ENCODE results near the gene TMEM30B. TPM values are rescaled to one million over a fixed set of nuclear protein-coding genes. Genes with fewer than 3 reads are reported as not detected.

TMEM30B gene
- total RNA-seq, 1 donor from 2014 or later, result 21.5 TPM

DNA sequence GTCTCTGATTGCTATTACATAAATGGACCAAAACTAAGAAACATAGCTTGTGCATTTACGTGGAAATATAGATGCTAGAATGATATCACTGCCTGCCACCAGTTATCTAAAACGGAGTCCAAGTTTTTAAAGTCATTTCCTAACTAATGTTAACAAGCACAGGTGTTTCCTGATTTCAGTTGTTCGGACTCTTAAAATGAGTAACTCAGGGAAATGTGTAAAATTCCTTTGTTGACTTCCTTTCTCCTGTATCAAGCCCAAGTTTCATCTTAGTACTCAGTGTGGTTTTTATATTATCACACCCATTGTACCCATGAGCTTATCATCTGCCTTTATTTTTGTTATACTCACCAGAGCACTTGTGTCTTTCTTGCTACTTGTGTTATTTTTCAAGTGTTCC, 27.1 kb upstream of the TMEM30B start:
- no peak for DNase-seq (ENCODE audit: low spot score in 2 of 2)
- intact Hi-C loops (cut with DNase I), result no loop called here
- Histone ChIP-seq H3K27ac (no peak overlapping the region), H3K27me3 (no peaks in the 10 kb centered on the region), H3K36me3 (no peaks in the 10 kb centered on the region), H3K4me1 (no peaks in the 10 kb centered on the region), H3K9me3 (no peaks in the 10 kb centered on the region), H3K4me3 (no peak overlapping the region)
- no peak for TF ChIP-seq CTCF (IDR thresholded peaks at IDR 0.05)

- TF ChIP-seq CTCF (IDR thresholded peaks at IDR 0.05), result no peak
- intact Hi-C loops (cut with DNase I), result no loop called here
- no peaks in the 10 kb centered on the region for H3K36me3 ChIP-seq
- H3K9me3 ChIP-seq, result no peaks in the 10 kb centered on the region
- H3K4me3 ChIP-seq, result no peak overlapping the region
- H3K27me3 ChIP-seq, result no peaks in the 10 kb centered on the region
- no peak overlapping the region for H3K27ac ChIP-seq
- no peak for DNase-seq (ENCODE audit: low spot score in 2 of 2)
- no peaks in the 10 kb centered on the region for H3K4me1 ChIP-seq
Observed at GRCh38 chr14:61304688-61305087, 23.6 kb upstream of the TMEM30B start.

- DNase-seq (ENCODE audit: low spot score in 2 of 2), result no peak
- H3K4me3 ChIP-seq, result no peak overlapping the region
- no peaks in the 10 kb centered on the region for H3K9me3 ChIP-seq
- H3K27ac ChIP-seq, result no peak overlapping the region
- H3K36me3 ChIP-seq, result no peaks in the 10 kb centered on the region
- H3K4me1 ChIP-seq, result no peaks in the 10 kb centered on the region
- TF ChIP-seq CTCF (IDR thresholded peaks at IDR 0.05), result no peak
- intact Hi-C loops (cut with DNase I), result no loop called here
- no peaks in the 10 kb centered on the region for H3K27me3 ChIP-seq
Observed at GRCh38 chr14:61300754-61301153, 19.6 kb upstream of the TMEM30B start.

DNA sequence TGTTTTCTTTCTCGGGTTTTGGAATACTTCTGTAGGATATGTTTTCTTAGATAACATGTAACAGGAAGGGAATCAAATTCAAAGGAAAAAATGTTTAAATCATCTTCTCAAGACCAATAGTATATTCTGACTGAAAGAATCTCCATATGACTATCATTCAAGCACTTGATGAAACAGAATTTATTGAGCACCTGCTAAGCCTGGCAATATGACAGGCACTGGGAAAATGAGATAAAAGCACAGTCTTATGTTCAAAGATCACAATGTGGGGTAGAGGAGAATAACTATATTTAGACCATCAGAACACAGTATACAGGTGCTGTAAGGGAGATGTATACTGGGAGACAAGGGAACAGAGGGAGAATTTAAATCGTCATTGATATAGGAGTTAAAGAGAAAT, 19.1 kb upstream of the TMEM30B start:
- no peak for TF ChIP-seq CTCF (IDR thresholded peaks at IDR 0.05)
- Histone ChIP-seq H3K36me3 (no peaks in the 10 kb centered on the region), H3K4me3 (no peak overlapping the region), H3K27ac (no peak overlapping the region), H3K4me1 (no peaks in the 10 kb centered on the region), H3K27me3 (no peaks in the 10 kb centered on the region), H3K9me3 (no peaks in the 10 kb centered on the region)
- DNase-seq (ENCODE audit: low spot score in 2 of 2), result no peak
- intact Hi-C loops (cut with DNase I), result no loop called here

DNA sequence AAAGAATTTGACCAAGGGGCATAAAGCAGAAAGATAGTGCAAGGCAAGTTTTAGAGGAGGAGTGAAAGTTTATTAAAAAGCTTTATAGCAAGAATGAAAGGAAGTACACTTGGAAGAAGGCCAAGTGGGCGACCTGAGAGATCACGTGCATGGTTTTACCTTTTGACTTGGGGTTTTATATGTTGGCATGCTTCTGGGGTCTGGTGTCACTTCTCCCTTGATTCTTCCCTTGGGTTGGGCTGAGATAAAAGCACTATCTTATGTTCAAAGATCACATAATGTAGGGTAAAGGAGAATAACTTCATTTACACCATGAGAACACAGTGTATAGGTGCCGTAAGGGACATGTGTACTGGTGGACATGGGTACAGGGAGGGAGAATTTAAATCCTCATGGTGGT, 17.7 kb upstream of the TMEM30B start:
- Histone ChIP-seq H3K4me1 (no peaks in the 10 kb centered on the region), H3K36me3 (no peaks in the 10 kb centered on the region), H3K9me3 (no peaks in the 10 kb centered on the region), H3K27ac (no peak overlapping the region), H3K4me3 (no peak overlapping the region), H3K27me3 (no peaks in the 10 kb centered on the region)
- intact Hi-C loops (cut with DNase I), result no loop called here
- no peak for DNase-seq (ENCODE audit: low spot score in 2 of 2)
- no peak for TF ChIP-seq CTCF (IDR thresholded peaks at IDR 0.05)

- Histone ChIP-seq H3K36me3 (no peaks in the 10 kb centered on the region), H3K4me3 (no peak overlapping the region), H3K4me1 (no peaks in the 10 kb centered on the region), H3K9me3 (no peaks in the 10 kb centered on the region), H3K27ac (no peak overlapping the region), H3K27me3 (no peaks in the 10 kb centered on the region)
- TF ChIP-seq CTCF (IDR thresholded peaks at IDR 0.05), result no peak
- DNase-seq (ENCODE audit: low spot score in 2 of 2), result no peak
- intact Hi-C loops (cut with DNase I), result no loop called here
Observed at GRCh38 chr14:61297581-61297980, 16.4 kb upstream of the TMEM30B start.

Data from ascending aorta (tissue), 2 donors.